ENCODE measurements around the gene SCGB3A2. TPM values are rescaled to one million over a fixed set of nuclear protein-coding genes. Genes with fewer than 3 reads are reported as not detected.

Gene SCGB3A2
- total RNA-seq, 1 experiment from 2014 or later = not detected

- H3K27ac Mint-ChIP-seq (ENCODE audit: unreplicated experiment) = no peak overlapping the region
- no TSS peak for BruUV-seq (replicated peaks)
- CTCF ChIA-PET = no interaction called here
- no peaks in the 10 kb centered on the region for H3K27me3 Mint-ChIP-seq (ENCODE audit: unreplicated experiment)
- no peak for DNase-seq
- peaks cover 5% of the 10 kb centered on the region for H3K9me3 Mint-ChIP-seq (ENCODE audit: low read depth, unreplicated experiment)
- intact Hi-C loops (cut with micrococcal nuclease; ENCODE audit: unreplicated experiment) = no loop called here
- no peak overlapping the region for H3K4me3 Mint-ChIP-seq (ENCODE audit: low read depth, unreplicated experiment)
- TF ChIP-seq, protein P1, sequence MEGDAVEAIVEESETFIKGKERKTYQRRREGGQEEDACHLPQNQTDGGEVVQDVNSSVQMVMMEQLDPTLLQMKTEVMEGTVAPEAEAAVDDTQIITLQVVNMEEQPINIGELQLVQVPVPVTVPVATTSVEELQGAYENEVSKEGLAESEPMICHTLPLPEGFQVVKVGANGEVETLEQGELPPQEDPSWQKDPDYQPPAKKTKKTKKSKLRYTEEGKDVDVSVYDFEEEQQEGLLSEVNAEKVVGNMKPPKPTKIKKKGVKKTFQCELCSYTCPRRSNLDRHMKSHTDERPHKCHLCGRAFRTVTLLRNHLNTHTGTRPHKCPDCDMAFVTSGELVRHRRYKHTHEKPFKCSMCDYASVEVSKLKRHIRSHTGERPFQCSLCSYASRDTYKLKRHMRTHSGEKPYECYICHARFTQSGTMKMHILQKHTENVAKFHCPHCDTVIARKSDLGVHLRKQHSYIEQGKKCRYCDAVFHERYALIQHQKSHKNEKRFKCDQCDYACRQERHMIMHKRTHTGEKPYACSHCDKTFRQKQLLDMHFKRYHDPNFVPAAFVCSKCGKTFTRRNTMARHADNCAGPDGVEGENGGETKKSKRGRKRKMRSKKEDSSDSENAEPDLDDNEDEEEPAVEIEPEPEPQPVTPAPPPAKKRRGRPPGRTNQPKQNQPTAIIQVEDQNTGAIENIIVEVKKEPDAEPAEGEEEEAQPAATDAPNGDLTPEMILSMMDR (IDR thresholded peaks at IDR 0.05; ENCODE audit: unreplicated experiment) = no peak
- peaks cover 18% of the 10 kb centered on the region for H3K4me1 Mint-ChIP-seq (ENCODE audit: low read depth, unreplicated experiment)
- H3K36me3 Mint-ChIP-seq (ENCODE audit: insufficient read depth, unreplicated experiment) = no peaks in the 10 kb centered on the region
These were observed 3.6 kb upstream of the SCGB3A2 start for GRCh38 chr5:147874910-147875367.

- no peak for DNase-seq
- peaks cover 5% of the 10 kb centered on the region for H3K9me3 Mint-ChIP-seq (ENCODE audit: low read depth, unreplicated experiment)
- no peaks in the 10 kb centered on the region for H3K36me3 Mint-ChIP-seq (ENCODE audit: insufficient read depth, unreplicated experiment)
- H3K4me3 Mint-ChIP-seq (ENCODE audit: low read depth, unreplicated experiment) = no peak overlapping the region
- H3K27ac Mint-ChIP-seq (ENCODE audit: unreplicated experiment) = no peak overlapping the region
- no TSS peak for BruUV-seq (replicated peaks)
- CTCF ChIA-PET = no interaction called here
- intact Hi-C loops (cut with micrococcal nuclease; ENCODE audit: unreplicated experiment) = no loop called here
- peaks cover 18% of the 10 kb centered on the region for H3K4me1 Mint-ChIP-seq (ENCODE audit: low read depth, unreplicated experiment)
- TF ChIP-seq, protein P1 (IDR thresholded peaks at IDR 0.05; ENCODE audit: unreplicated experiment) = no peak
- H3K27me3 Mint-ChIP-seq (ENCODE audit: unreplicated experiment) = no peaks in the 10 kb centered on the region
These were observed 2.4 kb upstream of the SCGB3A2 start for GRCh38 chr5:147876141-147876540.

DNA sequence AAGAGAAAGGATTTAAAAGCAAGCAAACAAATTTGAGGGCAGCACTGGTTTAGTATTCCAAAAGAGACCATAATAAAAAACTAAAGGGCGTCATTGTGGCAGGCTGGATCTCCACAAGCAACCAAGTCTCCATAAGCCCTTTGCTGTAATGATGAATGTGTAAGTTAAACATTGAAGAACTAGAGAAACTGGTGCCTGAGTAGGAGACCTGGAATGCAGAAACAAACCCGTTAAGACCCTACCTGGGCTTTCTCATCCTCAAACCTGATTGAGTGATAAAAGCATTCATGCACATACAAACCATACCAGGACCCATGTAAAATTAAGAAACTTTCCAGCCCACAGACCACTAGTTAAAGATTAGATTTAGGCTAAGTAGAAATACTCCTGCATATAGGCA is 1.9 kb upstream of the SCGB3A2 start:
- TF ChIP-seq, protein P1 (IDR thresholded peaks at IDR 0.05; ENCODE audit: unreplicated experiment) = no peak
- H3K4me1 Mint-ChIP-seq (ENCODE audit: low read depth, unreplicated experiment) = peaks cover 18% of the 10 kb centered on the region
- CTCF ChIA-PET = no interaction called here
- peak; percentile 9 for DNase-seq
- no peaks in the 10 kb centered on the region for H3K27me3 Mint-ChIP-seq (ENCODE audit: unreplicated experiment)
- no peak overlapping the region for H3K27ac Mint-ChIP-seq (ENCODE audit: unreplicated experiment)
- no peak overlapping the region for H3K4me3 Mint-ChIP-seq (ENCODE audit: low read depth, unreplicated experiment)
- peaks cover 5% of the 10 kb centered on the region for H3K9me3 Mint-ChIP-seq (ENCODE audit: low read depth, unreplicated experiment)
- intact Hi-C loops (cut with micrococcal nuclease; ENCODE audit: unreplicated experiment) = no loop called here
- BruUV-seq (replicated peaks) = no TSS peak
- no peaks in the 10 kb centered on the region for H3K36me3 Mint-ChIP-seq (ENCODE audit: insufficient read depth, unreplicated experiment)

DNA sequence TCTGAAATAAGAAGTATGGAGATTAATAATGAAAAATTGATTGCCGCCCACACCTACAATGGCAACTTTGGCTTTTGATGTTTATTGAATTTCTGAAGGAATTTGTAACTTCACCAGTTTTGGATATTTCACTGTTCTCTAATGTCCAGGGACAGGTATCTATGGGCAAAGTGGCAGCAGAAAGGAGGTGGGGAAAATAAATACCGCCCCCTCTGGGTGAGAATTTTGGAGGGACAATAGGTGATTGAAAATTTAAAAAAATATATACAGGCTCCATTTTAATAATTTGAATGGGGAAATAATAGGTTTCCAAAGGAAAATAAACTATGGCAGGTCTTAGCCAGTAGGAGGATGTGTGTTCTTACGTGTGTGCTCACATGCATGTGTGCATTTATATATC is 1.3 kb downstream of the SCGB3A2 start:
- no peak overlapping the region for H3K27ac Mint-ChIP-seq (ENCODE audit: unreplicated experiment)
- CTCF ChIA-PET = no interaction called here
- H3K4me1 Mint-ChIP-seq (ENCODE audit: low read depth, unreplicated experiment) = peaks cover 29% of the 10 kb centered on the region
- H3K27me3 Mint-ChIP-seq (ENCODE audit: unreplicated experiment) = no peaks in the 10 kb centered on the region
- H3K36me3 Mint-ChIP-seq (ENCODE audit: insufficient read depth, unreplicated experiment) = no peaks in the 10 kb centered on the region
- no TSS peak for BruUV-seq (replicated peaks)
- H3K4me3 Mint-ChIP-seq (ENCODE audit: low read depth, unreplicated experiment) = no peak overlapping the region
- peaks cover under 1% of the 10 kb centered on the region for H3K9me3 Mint-ChIP-seq (ENCODE audit: low read depth, unreplicated experiment)
- intact Hi-C loops (cut with micrococcal nuclease; ENCODE audit: unreplicated experiment) = no loop called here
- TF ChIP-seq, protein P1 (IDR thresholded peaks at IDR 0.05; ENCODE audit: unreplicated experiment) = no peak
- DNase-seq = no peak

All from Calu3 (cell line).